MM.1S (cell line): ENCODE data around the gene SLC35B4.
"Not testable (repeated sequence)": the region's sequence is repeated elsewhere in the genome, so short reads cannot be mapped to it uniquely, and the experiment has no call there.

ENCODE experiments used
- DNase-seq: peaks from one replicate; pipeline ENCODE4 v3.0.0-alpha.2; 2015
- H2AFZ ChIP-seq: fragments of 300-600 bp; sonication (generic); 2 replicates; pipeline ENCODE4 v1.6.0; 2016; ENCODE audit warnings: antibody characterized with exemption, low read length
- H3F3A ChIP-seq: fragments of 300-600 bp; sonication (generic); 2 replicates; pipeline ENCODE4 v1.6.1; 2016; ENCODE audit warnings: mild to moderate bottlenecking, antibody characterized with exemption, low read length, moderate library complexity, mixed read lengths; ENCODE audit not compliant: insufficient read depth
- H3K27ac ChIP-seq: fragments of 300-600 bp; sonication (generic); 2 replicates; pipeline ENCODE4 v1.5.1; 2016; ENCODE audit warnings: mild to moderate bottlenecking, low read length
- H3K27me3 ChIP-seq: fragments of 300-600 bp; sonication (generic); replicated peaks from 2 replicates; pipeline ENCODE4 v1.6.0; 2016; ENCODE audit warnings: low read length; ENCODE audit not compliant: insufficient read depth
- H3K36me3 ChIP-seq: fragments of 300-600 bp; sonication (generic); replicated peaks from 2 replicates; pipeline ENCODE4 v1.6.1; 2016; ENCODE audit warnings: mild to moderate bottlenecking, low read length, mixed read lengths; ENCODE audit not compliant: insufficient read depth
- H3K4me1 ChIP-seq: fragments of 300-600 bp; sonication (generic); 2 replicates; pipeline ENCODE4 v1.6.1; 2016; ENCODE audit warnings: low read length, mixed read lengths
- H3K4me2 ChIP-seq: fragments of 300-600 bp; sonication (generic); 2 replicates; pipeline ENCODE4 v1.6.0; 2016; ENCODE audit warnings: low read depth, low read length
- H3K4me3 ChIP-seq: fragments of 300-600 bp; sonication (generic); 2 replicates; pipeline ENCODE4 v1.5.1; 2016; ENCODE audit warnings: low read length, mixed read lengths
- H3K79me2 ChIP-seq: fragments of 300-600 bp; sonication (generic); 2 replicates; pipeline ENCODE4 v1.6.1; 2016; ENCODE audit warnings: mixed run types, low read length, mixed read lengths
- H3K9ac ChIP-seq: fragments of 300-600 bp; sonication (generic); 2 replicates; pipeline ENCODE4 v1.6.1; 2016; ENCODE audit warnings: low read length, mixed read lengths
- H3K9me2 ChIP-seq: fragments of 300-600 bp; sonication (generic); replicated peaks from 2 replicates; pipeline ENCODE4 v1.6.1; 2016; ENCODE audit warnings: mild to moderate bottlenecking, low read length, mixed read lengths; ENCODE audit not compliant: insufficient read depth
- H3K9me3 ChIP-seq: fragments of 300-600 bp; sonication (generic); replicated peaks from 2 replicates; pipeline ENCODE4 v1.6.1; 2016; ENCODE audit warnings: mild to moderate bottlenecking, low read length, mixed read lengths; ENCODE audit not compliant: insufficient read depth
- H4K20me1 ChIP-seq: fragments of 300-600 bp; sonication (generic); 2 replicates; pipeline ENCODE4 v1.6.1; 2016; ENCODE audit warnings: mild to moderate bottlenecking, low read length, moderate library complexity, mixed read lengths; ENCODE audit not compliant: insufficient read depth
- CTCF ChIP-seq: fragments of 300-600 bp; sonication (generic); IDR thresholded peaks from 2 replicates; pipeline ENCODE4 v1.5.1; 2016; ENCODE audit warnings: antibody characterized with exemption, low read length, mixed read lengths
- EZH2 ChIP-seq: fragments of 300-600 bp; sonication (generic); optimal IDR thresholded peaks from 2 replicates; pipeline ENCODE3; 2017; ENCODE audit warnings: low read depth, mild to moderate bottlenecking, antibody characterized with exemption, low read length, mixed read lengths
- EZH2phosphoT487 ChIP-seq: fragments of 300-600 bp; sonication (generic); IDR thresholded peaks from 2 replicates; pipeline ENCODE4 v1.6.1; 2018; ENCODE audit warnings: antibody characterized with exemption, low read length

Gene SLC35B4

GRCh38 chr7:134300988-134301387, 15.7 kb downstream of the SLC35B4 start:
- no peaks in the 10 kb centered on the region for H3K9me3 ChIP-seq
- no peak overlapping the region for H3K4me3 ChIP-seq
- no peak overlapping the region for H2AFZ ChIP-seq
- no peak overlapping the region for H3K9ac ChIP-seq
- H3K27ac ChIP-seq = no peak overlapping the region
- TF ChIP-seq EZH2 (no peak), EZH2phosphoT487 (no peak), CTCF (no peak)
- no peaks in the 10 kb centered on the region for H3K27me3 ChIP-seq
- H3K9me2 ChIP-seq = no peaks in the 10 kb centered on the region
- H3K79me2 ChIP-seq = no peaks in the 10 kb centered on the region
- H4K20me1 ChIP-seq = no peaks in the 10 kb centered on the region
- H3F3A ChIP-seq = peaks cover 14% of the 10 kb centered on the region
- no peak for DNase-seq
- H3K4me2 ChIP-seq = no peak overlapping the region
- no peaks in the 10 kb centered on the region for H3K36me3 ChIP-seq
- H3K4me1 ChIP-seq = peaks cover 19% of the 10 kb centered on the region

- H3K9me3 ChIP-seq = no peaks in the 10 kb centered on the region
- peak overlapping the region; percentile 20 for H3K4me3 ChIP-seq
- H3K36me3 ChIP-seq = 0 out of 2 replicates have a peak, but pooled peaks cover 3% of the 10 kb centered on the region
- H3K27ac ChIP-seq = peak overlapping the region; percentile 37; the same call in 1 of the 2 replicates
- DNase-seq = peak; percentile 69
- H2AFZ ChIP-seq = peak overlapping the region; percentile 7
- H3F3A ChIP-seq = peaks cover 14% of the 10 kb centered on the region
- H3K79me2 ChIP-seq = no peaks in the 10 kb centered on the region
- no peaks in the 10 kb centered on the region for H3K9me2 ChIP-seq
- no peak overlapping the region; the same call in 1 of the 2 replicates for H3K9ac ChIP-seq
- TF ChIP-seq EZH2phosphoT487 = no peak
- TF ChIP-seq CTCF = no peak
- TF ChIP-seq EZH2 = no peak
- peak overlapping the region; percentile 64 for H3K4me2 ChIP-seq
- H4K20me1 ChIP-seq = no peaks in the 10 kb centered on the region
- peaks cover 19% of the 10 kb centered on the region for H3K4me1 ChIP-seq
- no peaks in the 10 kb centered on the region for H3K27me3 ChIP-seq
These were observed 17.6 kb downstream of the SLC35B4 start for GRCh38 chr7:134298902-134299683.

GRCh38 chr7:134297489-134297888, 19.2 kb downstream of the SLC35B4 start:
- H3K27me3 ChIP-seq = no peaks in the 10 kb centered on the region
- peaks cover 30% of the 10 kb centered on the region for H3K4me1 ChIP-seq
- H3K27ac ChIP-seq = no peak overlapping the region
- H3K9me2 ChIP-seq = no peaks in the 10 kb centered on the region
- TF ChIP-seq EZH2phosphoT487 (no peak), CTCF (no peak), EZH2 (no peak)
- H3K4me2 ChIP-seq = no peak overlapping the region
- H3K36me3 ChIP-seq = 0 out of 2 replicates have a peak, but pooled peaks cover 3% of the 10 kb centered on the region
- no peaks in the 10 kb centered on the region for H3K9me3 ChIP-seq
- peaks cover 19% of the 10 kb centered on the region for H3F3A ChIP-seq
- no peak for DNase-seq
- no peak overlapping the region for H2AFZ ChIP-seq
- H3K9ac ChIP-seq = no peak overlapping the region
- H3K79me2 ChIP-seq = no peaks in the 10 kb centered on the region
- no peaks in the 10 kb centered on the region for H4K20me1 ChIP-seq
- no peak overlapping the region for H3K4me3 ChIP-seq

GRCh38 chr7:134295982-134296381, 20.7 kb downstream of the SLC35B4 start:
- H4K20me1 ChIP-seq, H3K36me3 ChIP-seq: not testable (repeated sequence)

More at GRCh38 chr7:134295982-134296381, 20.7 kb downstream of the SLC35B4 start:
- not testable (repeated sequence) for H3K27me3 ChIP-seq, H3K27ac ChIP-seq, H3K9me2 ChIP-seq, DNase-seq, H3K9ac ChIP-seq, H3K4me3 ChIP-seq, H3K9me3 ChIP-seq, H3K4me2 ChIP-seq, H2AFZ ChIP-seq, H3K79me2 ChIP-seq
- Histone ChIP-seq H3F3A (peaks cover 19% of the 10 kb centered on the region), H3K4me1 (peaks cover 33% of the 10 kb centered on the region)
